H9 (cell line): ENCODE data around the gene RAB40C. TPM values are rescaled to one million over a fixed set of nuclear protein-coding genes. Genes with fewer than 3 reads are reported as not detected.

Experiments
- DNase-seq: peaks from one replicate; pipeline ENCODE4 v3.0.0-alpha.2; 2017
- H2AFZ ChIP-seq: one replicate; pipeline ENCODE4 v1.6.1; 2013; ENCODE audit warnings: mild to moderate bottlenecking, low read length, control low read depth, moderate library complexity
- H2AK5ac ChIP-seq: 2 replicates; pipeline ENCODE4 v1.6.1; 2013; ENCODE audit warnings: low read length, control low read depth, mixed read lengths; ENCODE audit not compliant: insufficient read length
- H2BK120ac ChIP-seq: one replicate; pipeline ENCODE4 v1.6.1; 2013; ENCODE audit warnings: low read depth, mild to moderate bottlenecking, low read length, control low read depth, inconsistent platforms; ENCODE audit not compliant: poor library complexity, severe bottlenecking
- H2BK12ac ChIP-seq: 2 replicates; pipeline ENCODE4 v1.6.1; 2013; ENCODE audit warnings: low read length, control low read depth, mixed read lengths, low read depth; ENCODE audit not compliant: insufficient read length
- H2BK15ac ChIP-seq: 2 replicates; pipeline ENCODE4 v1.6.1; 2013; ENCODE audit warnings: low read depth, low read length, control low read depth
- H2BK20ac ChIP-seq: one replicate; pipeline ENCODE4 v1.6.1; 2013; ENCODE audit warnings: low read depth, mild to moderate bottlenecking, low read length, control low read depth, inconsistent platforms; ENCODE audit not compliant: poor library complexity, severe bottlenecking
- H2BK5ac ChIP-seq: 2 replicates; pipeline ENCODE4 v1.6.1; 2013; ENCODE audit warnings: low read length, control low read depth, mixed read lengths; ENCODE audit not compliant: insufficient read length
- H3K14ac ChIP-seq: 2 replicates; pipeline ENCODE4 v1.6.1; 2013; ENCODE audit warnings: low read length, control low read depth; ENCODE audit not compliant: insufficient read depth
- H3K18ac ChIP-seq: 2 replicates; pipeline ENCODE4 v1.6.1; 2013; ENCODE audit warnings: low read depth, mild to moderate bottlenecking, mixed read lengths, low read length, control low read depth; ENCODE audit not compliant: insufficient read length
- H3K23ac ChIP-seq: 2 replicates; pipeline ENCODE4 v1.6.1; 2013; ENCODE audit warnings: low read length, control low read depth, mixed read lengths, low read depth; ENCODE audit not compliant: insufficient read length
- H3K23me2 ChIP-seq: 2 replicates; pipeline ENCODE4 v1.6.1; 2013; ENCODE audit warnings: low read depth, mild to moderate bottlenecking, mixed read lengths, low read length, control low read depth; ENCODE audit not compliant: insufficient read length, poor library complexity, severe bottlenecking
- H3K27ac ChIP-seq: 2 replicates; pipeline ENCODE4 v1.5.1; 2013; ENCODE audit warnings: low read length, control low read depth, mixed read lengths, low read depth; ENCODE audit not compliant: insufficient read length
- H3K27me3 ChIP-seq: 2 replicates; pipeline ENCODE4 v1.6.1; 2013; ENCODE audit warnings: low read length, control low read depth, inconsistent platforms; ENCODE audit not compliant: insufficient read depth
- H3K4ac ChIP-seq: 2 replicates; pipeline ENCODE4 v1.6.1; 2013; ENCODE audit warnings: low read depth, mild to moderate bottlenecking, control low read depth, inconsistent platforms, low read length, moderate library complexity
- H3K4me1 ChIP-seq: 2 replicates; pipeline ENCODE4 v1.6.1; 2013; ENCODE audit warnings: low read length, control low read depth, inconsistent platforms; ENCODE audit not compliant: insufficient read depth
- H3K4me2 ChIP-seq: 2 replicates; pipeline ENCODE4 v1.6.1; 2013; ENCODE audit warnings: low read length, control low read depth, mixed read lengths; ENCODE audit not compliant: insufficient read length, insufficient read depth
- H3K56ac ChIP-seq: 2 replicates; pipeline ENCODE4 v1.6.1; 2013; ENCODE audit warnings: low read depth, mild to moderate bottlenecking, mixed read lengths, low read length, control low read depth; ENCODE audit not compliant: insufficient read length
- H3K79me1 ChIP-seq: 2 replicates; pipeline ENCODE4 v1.6.1; 2013; ENCODE audit warnings: low read depth, mild to moderate bottlenecking, moderate library complexity, low read length, control low read depth, inconsistent platforms; ENCODE audit not compliant: insufficient read depth, poor library complexity, severe bottlenecking
- H3K79me2 ChIP-seq: 2 replicates; pipeline ENCODE4 v1.6.1; 2013; ENCODE audit warnings: low read length, control low read depth, inconsistent platforms; ENCODE audit not compliant: insufficient read depth
- H3K9ac ChIP-seq: 2 replicates; pipeline ENCODE4 v1.6.1; 2013; ENCODE audit warnings: low read length, control low read depth, mixed read lengths; ENCODE audit not compliant: insufficient read length; ENCODE audit errors: extremely low read depth
- H3K9me3 ChIP-seq: one replicate; pipeline ENCODE4 v1.6.1; 2013; ENCODE audit warnings: low read depth, low read length, inconsistent platforms; ENCODE audit not compliant: control insufficient read depth
- H3T11ph ChIP-seq: one replicate; pipeline ENCODE4 v1.6.1; 2013; ENCODE audit warnings: mild to moderate bottlenecking, low read length, control low read depth, inconsistent platforms
- H4K20me1 ChIP-seq: one replicate; pipeline ENCODE4 v1.6.1; 2013; ENCODE audit not compliant: control insufficient read depth, insufficient read length, insufficient read depth
- H4K5ac ChIP-seq: 2 replicates; pipeline ENCODE4 v1.6.1; 2013; ENCODE audit warnings: low read depth, mild to moderate bottlenecking, mixed read lengths, low read length, control low read depth; ENCODE audit not compliant: insufficient read length
- H4K8ac ChIP-seq: replicated peaks from 2 replicates; pipeline ENCODE4 v1.6.1; 2013; ENCODE audit warnings: low read length, control low read depth, mixed read lengths, low read depth; ENCODE audit not compliant: insufficient read length
- H4K91ac ChIP-seq: 2 replicates; pipeline ENCODE4 v1.6.1; 2013; ENCODE audit warnings: low read depth, mild to moderate bottlenecking, moderate library complexity, mixed read lengths, low read length, control low read depth; ENCODE audit not compliant: insufficient read length
- H3K27ac Mint-ChIP-seq, 3 experiments: 2 replicates in 2 of 3; 3 replicates in 1 of 3; pipeline ENCODE4 v1.8.0; 2020 to 2021; ENCODE audit warnings: mixed read lengths in 3 of 3, mild to moderate bottlenecking in 1 of 3, moderate library complexity in 1 of 3
- H3K27me3 Mint-ChIP-seq: 2 replicates; pipeline ENCODE4 v1.8.0; 2021; ENCODE audit warnings: low read depth, mild to moderate bottlenecking, moderate library complexity, mixed read lengths
- H3K36me3 Mint-ChIP-seq, 3 experiments: 2 replicates in 2 of 3; 3 replicates in 1 of 3; pipeline ENCODE4 v1.8.0; 2020 to 2021; ENCODE audit warnings: low read depth in 3 of 3, mixed read lengths in 3 of 3; ENCODE audit not compliant: insufficient read depth in 1 of 3
- H3K4me1 Mint-ChIP-seq, 2 experiments: 2 replicates each; pipeline ENCODE4 v1.8.0; 2020; ENCODE audit warnings: mixed read lengths in 2 of 2
- H3K4me3 Mint-ChIP-seq, 2 experiments: 2 replicates in 1 of 2; 3 replicates in 1 of 2; pipeline ENCODE4 v1.8.0; 2020 to 2021; ENCODE audit warnings: mild to moderate bottlenecking in 2 of 2, mixed read lengths in 2 of 2, moderate library complexity in 1 of 2
- H3K9me3 Mint-ChIP-seq, 2 experiments: 2 replicates in 1 of 2; 3 replicates in 1 of 2; pipeline ENCODE4 v1.8.0; 2020; ENCODE audit warnings: mild to moderate bottlenecking in 2 of 2, mixed read lengths in 2 of 2, moderate library complexity in 1 of 2
- CTCF ChIP-seq: fragments of 200-600 bp; sonication (generic); conservative IDR thresholded peaks from 3 replicates; pipeline ENCODE4 v1.8.0; 2021; ENCODE audit warnings: antibody characterized with exemption, mild to moderate bottlenecking
- WGBS: extraction: QIAGEN DNeasy Blood & Tissue Kit; methylation state at CpG from one replicate; pipeline ENCODE4 v1.1.7; 2013; ENCODE audit warnings: missing lambda C conversion rate, low lambda C conversion rate, mixed read lengths; ENCODE audit not compliant: insufficient read length; ENCODE audit errors: extremely low coverage; 5-methylcytosine and 5-hydroxymethylcytosine counted together
- total RNA-seq: library from RNA; stranded (reverse); gene quantifications from 2 replicates; pipeline ENCODE4 v1.2.1, GENCODE V29; 2021

RAB40C gene
- total RNA-seq, 1 experiment from 2014 or later, result 19.1 TPM

- no CpG with 5 or more reads among the region's 73 CpGs for WGBS
- Mint-ChIP-seq H3K4me3 (peak within 1 kb of the TSS; percentile 69 to 79), H3K36me3 (peaks cover 8 to 18% (median 17%) of the 10 kb centered on the region in 3 experiments; a peak in 6 of 7 replicates), H3K9me3 (no peaks in the 10 kb centered on the region), H3K4me1 (peaks cover 14 to 22% of the 10 kb centered on the region in 2 experiments), H3K27me3 (peaks cover 3% of the 10 kb centered on the region; the same call in 1 of the 2 replicates), H3K27ac (peak within 1 kb of the TSS in 2 of 3 experiments; percentile 11 to 57; a peak in 2 of 7 replicates)
- Histone ChIP-seq H2BK120ac (no peak within 1 kb of the TSS), H3K79me1 (no peaks in the 10 kb centered on the region), H3K23me2 (peaks cover 9% of the 10 kb centered on the region), H3K56ac (no peak within 1 kb of the TSS), H3K14ac (0 out of 2 replicates have a peak within 1 kb of the TSS, but pooled peaks have one; percentile 6), H2BK20ac (no peak within 1 kb of the TSS), H2BK15ac (no peak within 1 kb of the TSS), H3K4me2 (peak within 1 kb of the TSS; percentile 53), H4K5ac (no peak within 1 kb of the TSS), H3K18ac (no peak within 1 kb of the TSS), H3K79me2 (no peaks in the 10 kb centered on the region), H3K27me3 (no peaks in the 10 kb centered on the region), H3K23ac (no peak within 1 kb of the TSS), H3T11ph (no peak within 1 kb of the TSS), H4K8ac (no peak within 1 kb of the TSS), H3K9ac (no peak within 1 kb of the TSS), H2BK5ac (no peak within 1 kb of the TSS), H2AK5ac (no peak within 1 kb of the TSS), H4K20me1 (no peaks in the 10 kb centered on the region), H3K4ac (no peak within 1 kb of the TSS), H4K91ac (no peak within 1 kb of the TSS), H2AFZ (no peak within 1 kb of the TSS), H3K27ac (no peak within 1 kb of the TSS), H3K4me1 (no peaks in the 10 kb centered on the region), H2BK12ac (no peak within 1 kb of the TSS), H3K9me3 (no peaks in the 10 kb centered on the region)
- TF ChIP-seq CTCF, result no peak
- peak; percentile 83 for DNase-seq
Measured at GRCh38 chr16:674968-675883, 85.4 kb downstream of the RAB40C start, which contains the start of gene RHBDL1. Gene RHBDL1, plus strand, starts transcription at chr16:675671. Its CDS starts 120 bp downstream, at chr16:675791.
